Astrocyte of the spinal cord (primary cell): ENCODE measurements around the gene GJA3.
A peak's percentile ranks its signal among the peaks of the same experiment; 100 is the strongest.

ENCODE experiments used
- DNase-seq: peaks from one replicate; pipeline ENCODE4 v3.0.0; 2011; ENCODE audit warnings: low read depth, low spot score
- H3K4me3 ChIP-seq: 2 replicates; pipeline ENCODE4 v1.5.1; 2011; ENCODE audit warnings: low read depth, mild to moderate bottlenecking, low read length, moderate library complexity
- CTCF ChIP-seq: IDR thresholded peaks from 2 replicates; pipeline ENCODE4 v1.5.1; 2012; ENCODE audit warnings: low read depth, mild to moderate bottlenecking, low read length, inconsistent platforms
- in situ Hi-C: cut with HindIII; loops from 2 replicates; pipeline ENCODE4 v1.10.0; 2017; ENCODE audit warnings: low sequenced_read_pairs

GJA3 gene

GRCh38 chr13:20185366-20186056 lies 24.7 kb upstream of the GJA3 start:
- TF ChIP-seq CTCF, result no peak
- DNase-seq, result no peak
- no peak overlapping the region for H3K4me3 ChIP-seq
- in situ Hi-C loops, result loop anchor here (25.0 kb wide), 1 partner anchor 302 kb away; no protein-coding TSS in a partner anchor

GRCh38 chr13:20182231-20182846 lies 21.5 kb upstream of the GJA3 start:
- TF ChIP-seq CTCF, result peak; percentile 91
- peak; percentile 72 for DNase-seq
- in situ Hi-C loops, result loop anchor here (25.0 kb wide), 1 partner anchor 305 kb away; no protein-coding TSS in a partner anchor
- H3K4me3 ChIP-seq, result no peak overlapping the region

GRCh38 chr13:20181188-20181587 lies 20.3 kb upstream of the GJA3 start:
- in situ Hi-C loops, result loop anchor here (25.0 kb wide), 1 partner anchor 306 kb away; no protein-coding TSS in a partner anchor
- no peak for DNase-seq
- no peak overlapping the region for H3K4me3 ChIP-seq
- TF ChIP-seq CTCF, result no peak

GRCh38 chr13:20178156-20178555 lies 17.3 kb upstream of the GJA3 start:
- in situ Hi-C loops, result loop anchor here (25.0 kb wide), 1 partner anchor 309 kb away; no protein-coding TSS in a partner anchor
- TF ChIP-seq CTCF, result no peak
- no peak for DNase-seq
- H3K4me3 ChIP-seq, result no peak overlapping the region

- no peak overlapping the region for H3K4me3 ChIP-seq
- in situ Hi-C loops, result loop anchor here (25.0 kb wide), 1 partner anchor 310 kb away; no protein-coding TSS in a partner anchor
- no peak for DNase-seq
- TF ChIP-seq CTCF, result no peak
Observed at GRCh38 chr13:20177049-20177831, 16.4 kb upstream of the GJA3 start.

- DNase-seq, result no peak
- in situ Hi-C loops, result loop anchor here (25.0 kb wide), 1 partner anchor 311 kb away; no protein-coding TSS in a partner anchor
- no peak for TF ChIP-seq CTCF
- H3K4me3 ChIP-seq, result no peak overlapping the region
Observed at GRCh38 chr13:20175907-20176652, 15.2 kb upstream of the GJA3 start.
